ENCODE data around the gene SMARCA4.

SMARCA4 gene

GRCh38 chr19:10960314-10961072 lies at the start of gene SMARCA4:
TSS of gene SMARCA4 (plus strand) at chr19:10961030. CDS start at chr19:10984152, 23,122 bp downstream.
- peak within 1 kb of the TSS; percentile 85 to 89 for H3K4me3 ChIP-seq (replicated peaks in 1 of 2; ENCODE audit: low read depth in 2 of 2, low read length in 2 of 2)
- TF ChIP-seq, protein P1, sequence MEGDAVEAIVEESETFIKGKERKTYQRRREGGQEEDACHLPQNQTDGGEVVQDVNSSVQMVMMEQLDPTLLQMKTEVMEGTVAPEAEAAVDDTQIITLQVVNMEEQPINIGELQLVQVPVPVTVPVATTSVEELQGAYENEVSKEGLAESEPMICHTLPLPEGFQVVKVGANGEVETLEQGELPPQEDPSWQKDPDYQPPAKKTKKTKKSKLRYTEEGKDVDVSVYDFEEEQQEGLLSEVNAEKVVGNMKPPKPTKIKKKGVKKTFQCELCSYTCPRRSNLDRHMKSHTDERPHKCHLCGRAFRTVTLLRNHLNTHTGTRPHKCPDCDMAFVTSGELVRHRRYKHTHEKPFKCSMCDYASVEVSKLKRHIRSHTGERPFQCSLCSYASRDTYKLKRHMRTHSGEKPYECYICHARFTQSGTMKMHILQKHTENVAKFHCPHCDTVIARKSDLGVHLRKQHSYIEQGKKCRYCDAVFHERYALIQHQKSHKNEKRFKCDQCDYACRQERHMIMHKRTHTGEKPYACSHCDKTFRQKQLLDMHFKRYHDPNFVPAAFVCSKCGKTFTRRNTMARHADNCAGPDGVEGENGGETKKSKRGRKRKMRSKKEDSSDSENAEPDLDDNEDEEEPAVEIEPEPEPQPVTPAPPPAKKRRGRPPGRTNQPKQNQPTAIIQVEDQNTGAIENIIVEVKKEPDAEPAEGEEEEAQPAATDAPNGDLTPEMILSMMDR (IDR thresholded peaks at IDR 0.05; ENCODE audit: low read depth, low read length) = no peak
- peak; percentile 96 to 98 for DNase-seq (ENCODE audit: low read depth in 2 of 2)

DNA sequence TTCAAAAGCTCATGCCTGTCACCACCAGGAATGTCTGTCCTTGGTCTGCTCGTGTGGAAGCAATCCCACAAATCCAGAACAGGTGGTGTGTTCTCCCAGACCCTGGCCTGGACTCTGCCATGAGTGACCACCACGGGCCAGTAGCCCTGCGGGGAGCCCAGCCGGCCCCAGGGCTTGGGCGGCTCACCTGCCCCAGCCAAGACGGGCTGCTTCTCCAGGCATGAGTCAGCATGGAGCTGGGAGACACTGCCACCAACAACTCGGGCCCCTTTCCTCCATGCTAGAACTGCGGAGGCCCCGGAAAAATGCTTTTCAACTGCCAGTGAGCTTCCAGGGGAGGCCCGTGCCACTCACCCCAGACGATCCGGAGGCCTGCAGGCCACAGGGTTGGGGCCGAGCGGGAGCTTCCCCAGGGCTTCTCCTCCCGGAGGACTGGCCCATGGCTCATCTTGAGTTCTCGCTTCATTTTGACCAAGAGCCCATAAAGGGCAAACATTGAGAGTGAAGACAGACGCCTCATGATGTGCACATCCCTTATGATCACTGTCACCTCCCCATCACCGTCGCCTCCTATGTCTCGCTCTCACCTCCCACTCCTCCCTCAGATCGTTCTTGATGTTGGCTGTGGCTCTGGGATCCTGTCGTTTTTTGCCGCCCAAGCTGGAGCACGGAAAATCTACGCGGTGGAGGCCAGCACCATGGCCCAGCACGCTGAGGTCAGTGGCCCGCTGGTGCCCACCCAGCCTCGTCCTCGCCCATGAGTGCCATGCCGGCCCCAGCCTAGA lies 49.1 kb upstream of the SMARCA4 start:
- TF ChIP-seq, protein P1 (IDR thresholded peaks at IDR 0.05; ENCODE audit: low read depth, low read length) = no peak
- H3K4me3 ChIP-seq (replicated peaks in 1 of 2; ENCODE audit: low read depth in 2 of 2, low read length in 2 of 2) = no peak overlapping the region
- DNase-seq (ENCODE audit: low read depth in 2 of 2) = no peak

GRCh38 chr19:10912619-10913018 lies 48.2 kb upstream of the SMARCA4 start:
- no peak overlapping the region for H3K4me3 ChIP-seq (replicated peaks in 1 of 2; ENCODE audit: low read depth in 2 of 2, low read length in 2 of 2)
- TF ChIP-seq, protein P1 (IDR thresholded peaks at IDR 0.05; ENCODE audit: low read depth, low read length) = no peak
- DNase-seq (ENCODE audit: low read depth in 2 of 2) = no peak

DNA sequence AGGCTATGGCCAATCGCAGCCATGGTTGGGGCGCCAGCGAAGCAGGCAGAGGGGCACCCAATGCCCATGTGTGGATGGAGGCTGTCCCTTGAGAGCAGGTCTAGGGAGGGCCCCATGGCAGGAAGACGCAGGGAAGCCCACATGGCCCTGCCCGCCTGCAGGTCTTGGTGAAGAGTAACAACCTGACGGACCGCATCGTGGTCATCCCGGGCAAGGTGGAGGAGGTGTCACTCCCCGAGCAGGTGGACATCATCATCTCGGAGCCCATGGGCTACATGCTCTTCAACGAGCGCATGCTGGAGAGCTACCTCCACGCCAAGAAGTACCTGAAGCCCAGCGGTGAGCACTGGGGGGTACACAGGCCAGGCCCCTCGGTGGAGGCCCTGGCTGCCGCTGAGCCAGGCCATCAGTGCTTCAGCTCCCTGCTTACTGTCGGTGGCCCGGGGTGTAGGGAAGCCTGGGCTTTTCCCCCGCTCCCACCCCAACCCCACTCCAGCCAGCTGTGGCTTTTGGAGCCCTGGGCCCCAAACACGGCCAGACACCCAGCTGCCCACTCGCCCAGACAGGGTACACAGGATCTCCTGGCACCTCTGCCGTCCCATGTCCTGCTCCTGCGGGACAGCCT lies 47.0 kb upstream of the SMARCA4 start:
- TF ChIP-seq, protein P1 (IDR thresholded peaks at IDR 0.05; ENCODE audit: low read depth, low read length) = no peak
- no peak overlapping the region for H3K4me3 ChIP-seq (replicated peaks in 1 of 2; ENCODE audit: low read depth in 2 of 2, low read length in 2 of 2)
- DNase-seq (ENCODE audit: low read depth in 2 of 2) = no peak

GRCh38 chr19:10915130-10916091 lies 45.4 kb upstream of the SMARCA4 start:
- TF ChIP-seq, protein P1 (IDR thresholded peaks at IDR 0.05; ENCODE audit: low read depth, low read length) = peak; percentile 22
- no peak overlapping the region for H3K4me3 ChIP-seq (replicated peaks in 1 of 2; ENCODE audit: low read depth in 2 of 2, low read length in 2 of 2)
- DNase-seq (ENCODE audit: low read depth in 2 of 2) = peak; percentile 66 to 87

DNA sequence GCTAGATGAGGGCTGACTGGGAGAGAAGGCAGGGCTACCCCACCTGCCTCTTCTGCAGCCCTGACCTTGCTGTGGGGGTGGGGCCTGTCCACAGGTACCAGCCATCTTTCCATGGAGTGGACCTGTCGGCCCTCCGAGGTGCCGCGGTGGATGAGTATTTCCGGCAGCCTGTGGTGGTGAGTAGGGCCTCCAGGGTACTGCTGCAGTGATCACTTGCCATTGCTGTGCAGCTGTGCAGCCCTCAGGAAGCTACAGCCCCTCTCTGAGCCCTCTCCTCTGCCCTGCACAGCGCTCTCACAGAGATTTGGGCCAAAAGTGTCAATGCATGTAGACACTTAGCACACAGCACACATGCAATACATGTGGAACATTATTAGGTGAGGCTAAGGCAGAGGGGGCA lies 44.2 kb upstream of the SMARCA4 start:
- H3K4me3 ChIP-seq (replicated peaks in 1 of 2; ENCODE audit: low read depth in 2 of 2, low read length in 2 of 2) = no peak overlapping the region
- TF ChIP-seq, protein P1 (IDR thresholded peaks at IDR 0.05; ENCODE audit: low read depth, low read length) = no peak
- DNase-seq (ENCODE audit: low read depth in 2 of 2) = no peak

All from cardiac fibroblast (primary cell).